ENCODE data around the gene ZNF831. TPM values are rescaled to one million over a fixed set of nuclear protein-coding genes. Genes with fewer than 3 reads are reported as not detected.

The ZNF831 gene
- total RNA-seq, 1 donor from 2014 or later: 6.4 TPM

GRCh38 chr20:59235226-59235625 is 71.6 kb downstream of the ZNF831 start:
- intact Hi-C loops (cut with micrococcal nuclease): no loop called here

DNA sequence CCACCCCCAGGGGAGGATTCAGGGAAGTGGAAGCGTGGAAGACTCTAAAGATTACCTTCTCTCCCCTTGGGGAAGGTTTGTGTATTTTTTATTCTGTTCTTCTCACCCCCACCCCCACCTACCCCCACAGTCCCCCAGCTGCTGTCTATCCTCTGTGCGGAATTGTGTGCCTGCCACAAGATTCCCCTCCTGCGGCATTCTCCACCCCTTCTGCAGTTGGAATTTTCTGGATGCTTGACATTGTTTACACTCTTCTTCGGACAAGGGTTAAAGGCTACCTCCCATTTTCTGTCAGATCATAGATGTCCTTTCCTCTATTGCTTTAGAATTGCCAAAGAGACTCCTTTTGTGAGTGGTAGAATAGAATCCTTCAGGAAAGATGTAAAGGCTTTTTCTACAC is 76.4 kb downstream of the ZNF831 start:
- intact Hi-C loops (cut with micrococcal nuclease): no loop called here

GRCh38 chr20:59242714-59243626 is 79.3 kb downstream of the ZNF831 start:
- intact Hi-C loops (cut with micrococcal nuclease): no loop called here

- intact Hi-C loops (cut with micrococcal nuclease): no loop called here
Observed at GRCh38 chr20:59246691-59247400, 83.2 kb downstream of the ZNF831 start.

- intact Hi-C loops (cut with micrococcal nuclease): no loop called here
Observed at GRCh38 chr20:59247731-59248684, 84.4 kb downstream of the ZNF831 start.

DNA sequence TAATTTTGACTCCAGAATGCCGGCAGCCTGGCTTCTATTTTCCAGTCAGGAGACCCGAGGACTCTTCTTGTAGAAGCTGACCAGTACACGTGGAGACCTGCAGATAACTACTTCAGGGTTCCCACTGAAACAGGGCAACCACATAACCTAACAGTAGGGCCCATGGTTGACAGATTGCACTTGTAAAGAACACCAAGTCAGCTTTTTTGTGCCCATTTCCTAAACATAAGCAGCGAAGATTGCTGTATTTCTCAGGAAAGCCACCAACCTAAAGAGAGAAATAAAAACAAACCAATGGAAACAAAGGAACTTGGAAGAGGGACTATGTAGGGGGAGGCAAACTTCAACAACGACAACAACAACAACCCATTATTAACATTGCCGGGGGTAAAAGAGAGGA is 86.7 kb downstream of the ZNF831 start:
- intact Hi-C loops (cut with micrococcal nuclease): no loop called here

GRCh38 chr20:59253325-59253724 is 89.7 kb downstream of the ZNF831 start:
- intact Hi-C loops (cut with micrococcal nuclease): no loop called here

DNA sequence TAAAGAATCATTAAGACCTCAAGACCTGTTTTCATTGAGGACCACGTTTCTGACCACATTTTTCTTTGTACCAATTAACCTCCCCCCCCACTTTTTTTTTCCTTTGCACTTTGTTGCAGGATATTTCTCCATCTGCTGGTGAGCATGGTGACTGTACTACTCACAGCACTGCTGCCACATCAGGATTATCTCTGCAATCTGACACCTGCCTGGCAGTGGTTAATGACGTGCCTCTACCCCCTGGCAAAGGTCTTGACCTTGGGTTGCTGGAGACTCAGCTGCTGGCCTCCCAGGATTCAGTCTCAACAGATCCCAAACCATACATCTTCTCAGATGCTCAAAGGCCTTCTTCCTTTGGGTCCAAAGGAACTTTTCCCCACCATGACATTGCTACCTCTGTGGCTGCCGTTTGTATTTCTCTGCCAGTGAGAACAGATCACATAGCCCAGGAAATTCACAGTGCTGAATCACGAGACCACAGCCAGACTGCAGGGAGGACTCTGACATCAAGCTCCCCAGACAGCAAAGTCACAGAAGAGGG is 90.2 kb downstream of the ZNF831 start:
- intact Hi-C loops (cut with micrococcal nuclease): no loop called here

GRCh38 chr20:59255256-59255655 is 91.6 kb downstream of the ZNF831 start:
- intact Hi-C loops (cut with micrococcal nuclease): no loop called here

DNA sequence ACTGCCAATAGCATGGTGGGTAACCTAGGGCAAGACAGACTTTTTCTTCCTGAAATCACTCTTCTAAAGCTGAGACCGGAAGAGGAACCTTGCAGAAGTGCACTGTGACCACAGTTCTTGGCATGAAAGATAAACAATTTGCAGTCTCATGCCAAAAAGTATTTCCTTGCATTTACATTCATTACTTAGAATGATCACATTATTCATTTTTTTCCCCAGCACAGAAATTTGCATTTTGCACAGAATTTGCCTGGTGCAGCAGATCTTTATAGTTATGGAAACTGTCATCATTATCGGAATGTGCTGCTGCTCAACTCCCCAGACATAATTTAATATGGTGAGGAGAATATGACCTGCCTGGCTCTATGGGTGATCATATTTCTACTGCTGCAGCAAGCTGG is 94.6 kb downstream of the ZNF831 start:
- intact Hi-C loops (cut with micrococcal nuclease): no loop called here

- intact Hi-C loops (cut with micrococcal nuclease): no loop called here
Observed at GRCh38 chr20:59259946-59260345, 96.3 kb downstream of the ZNF831 start.

GRCh38 chr20:59265298-59265697 is 101.7 kb downstream of the ZNF831 start:
- intact Hi-C loops (cut with micrococcal nuclease): no loop called here

- intact Hi-C loops (cut with micrococcal nuclease): no loop called here
Observed at GRCh38 chr20:59268870-59269269, 105.2 kb downstream of the ZNF831 start.

DNA sequence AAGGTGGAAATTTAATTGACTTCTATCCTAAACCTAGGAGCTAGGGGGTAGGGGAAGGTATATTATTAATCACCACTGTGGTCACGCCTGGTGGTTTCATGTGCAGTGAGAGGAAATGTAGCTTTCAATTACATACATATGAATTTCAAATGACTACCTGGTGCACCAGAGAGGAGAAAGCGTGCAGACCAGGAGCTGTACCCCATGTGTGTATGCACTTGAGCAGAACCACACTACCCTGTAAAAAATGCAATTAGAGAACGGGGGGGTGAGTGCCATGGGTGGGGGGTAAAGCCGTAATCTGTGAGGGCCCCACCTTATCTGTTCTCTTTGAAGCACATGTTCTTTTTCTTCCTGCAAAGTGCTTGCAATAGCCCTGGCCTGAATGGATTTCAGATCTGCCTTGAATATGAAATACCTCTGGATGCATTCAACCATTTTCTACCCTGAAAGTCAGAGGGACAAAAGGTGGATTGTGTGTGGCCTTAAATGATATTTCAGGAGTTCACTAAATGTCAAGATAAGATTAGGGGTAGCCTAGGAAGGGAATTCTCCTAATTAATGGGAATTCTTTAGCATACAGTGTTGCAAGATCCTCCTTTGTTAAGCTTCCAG is 105.9 kb downstream of the ZNF831 start:
- intact Hi-C loops (cut with micrococcal nuclease): no loop called here

DNA sequence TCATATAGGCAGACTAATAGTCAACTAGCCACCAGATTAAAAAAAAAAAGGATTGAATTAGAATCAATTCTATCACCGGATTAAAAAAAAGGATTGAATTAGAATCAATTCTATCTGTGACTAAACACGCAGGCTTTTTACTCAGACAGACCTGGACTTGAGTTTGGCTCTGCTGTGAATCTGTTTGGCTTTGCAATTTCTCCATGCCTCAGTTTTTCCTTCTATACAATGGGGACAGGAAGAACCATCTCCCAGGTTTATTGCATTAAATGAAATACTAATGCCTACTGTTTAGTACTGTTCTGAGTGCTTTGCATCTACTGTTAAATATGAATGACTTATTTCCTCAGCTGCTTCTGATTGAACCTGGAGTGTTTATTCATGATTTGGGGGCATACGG is 106.8 kb downstream of the ZNF831 start:
- intact Hi-C loops (cut with micrococcal nuclease): no loop called here

DNA sequence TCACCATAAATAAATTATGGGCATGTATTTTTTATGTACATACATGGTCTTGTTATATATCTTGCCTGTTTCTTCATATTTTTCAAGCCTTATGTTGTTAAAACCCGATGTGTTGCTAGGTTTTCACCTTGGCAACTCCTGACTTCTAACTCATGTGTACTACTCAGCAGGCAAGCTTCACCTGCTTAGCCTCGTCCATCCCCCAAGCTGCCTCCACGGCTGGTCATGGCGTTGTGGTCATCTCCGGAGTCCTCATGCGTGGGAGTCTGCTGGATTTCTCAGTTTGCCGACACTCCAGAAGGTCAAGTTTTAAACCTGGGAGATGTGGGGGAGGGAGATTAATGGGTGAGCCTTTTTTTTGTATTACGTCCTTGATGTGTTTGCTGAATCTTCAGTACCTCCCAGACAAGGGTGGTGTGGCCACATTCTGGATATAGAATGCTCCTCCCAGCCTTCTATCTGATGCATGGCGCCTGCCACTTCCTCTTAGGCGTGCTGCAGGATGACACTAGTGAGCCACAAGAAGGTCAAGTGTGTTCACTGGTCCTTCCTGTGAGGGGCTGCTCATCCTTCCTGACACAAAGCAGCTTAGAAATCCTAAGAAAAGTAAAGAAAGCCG is 110.2 kb downstream of the ZNF831 start:
- intact Hi-C loops (cut with micrococcal nuclease): no loop called here

DNA sequence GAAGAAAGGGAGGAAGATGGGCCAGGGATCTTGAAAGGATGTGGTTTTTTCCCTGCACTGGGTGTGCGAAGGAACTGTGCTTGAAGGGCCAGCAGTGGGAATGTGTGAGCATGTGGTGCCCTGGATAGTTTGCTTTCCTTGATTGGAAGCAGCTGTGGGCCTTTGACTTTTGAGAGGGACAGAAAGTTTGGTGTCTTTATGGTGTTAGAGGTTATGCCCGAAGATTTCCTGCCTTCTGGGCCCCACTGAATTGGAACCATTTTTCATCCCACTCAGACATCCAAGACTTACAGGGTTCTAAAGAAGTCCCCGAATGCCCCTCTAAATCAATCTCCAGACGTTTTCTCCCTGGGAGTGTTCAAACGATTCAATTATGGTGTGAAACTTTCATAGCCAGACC is 113.3 kb downstream of the ZNF831 start:
- intact Hi-C loops (cut with micrococcal nuclease): no loop called here

- intact Hi-C loops (cut with micrococcal nuclease): no loop called here
Observed at GRCh38 chr20:59284470-59284869, 120.8 kb downstream of the ZNF831 start.

- intact Hi-C loops (cut with micrococcal nuclease): no loop called here
Observed at GRCh38 chr20:59289994-59290393, 126.4 kb downstream of the ZNF831 start.

- intact Hi-C loops (cut with micrococcal nuclease): no loop called here
Observed at GRCh38 chr20:59291740-59292383, 128.2 kb downstream of the ZNF831 start.

All from T-helper 1 cell treated with Interleukin-12 subunit alpha and Interleukin-12 subunit beta and Interleukin-4 antibody, amounts not matched to agents 30 ng/mL and 1 ng/mL, for 36 hours (primary cell).